ENCODE results near the gene TMEM178B.

DNA sequence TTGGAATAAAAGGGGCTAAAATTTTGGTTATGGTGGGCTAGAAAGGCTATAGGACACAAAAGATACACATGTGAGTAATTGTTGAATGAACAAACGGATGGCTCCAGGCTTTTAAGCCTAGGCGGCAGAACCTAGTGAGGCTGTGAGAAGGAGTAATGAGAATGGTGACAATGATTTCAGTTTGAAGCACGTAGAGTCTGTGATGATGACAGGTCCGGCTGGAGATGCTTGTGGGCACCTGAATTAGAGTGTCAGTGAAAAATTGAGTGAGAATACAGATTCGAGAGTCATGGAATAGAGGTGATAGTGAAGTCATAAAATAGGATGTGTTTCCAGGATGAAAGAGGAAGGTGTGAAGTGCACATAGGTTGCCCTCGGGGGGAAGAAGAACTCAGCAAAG, 170.6 kb downstream of the TMEM178B start:
- TF ChIP-seq ZNF768 (tag by site-specific recombination; IDR thresholded peaks at IDR 0.05) (no peak), ZNF747 (tag by site-specific recombination; IDR thresholded peaks at IDR 0.05) (no peak), ZNF274 (IDR thresholded peaks at IDR 0.05; ENCODE audit: low read length) (no peak), ZNF274 (tag by site-specific recombination; IDR thresholded peaks at IDR 0.05; ENCODE audit: borderline replicate concordance) (no peak), ZNF121 (tag by site-specific recombination; IDR thresholded peaks at IDR 0.05) (no peak), CTCF (tag by site-specific recombination; IDR thresholded peaks at IDR 0.05) (no peak), PATZ1 (tag by site-specific recombination; IDR thresholded peaks at IDR 0.05) (no peak), MYNN (tag by site-specific recombination; IDR thresholded peaks at IDR 0.05; ENCODE audit: borderline replicate concordance) (no peak), ZNF658 (tag by site-specific recombination; IDR thresholded peaks at IDR 0.05) (no peak), ZNF18 (tag by site-specific recombination; IDR thresholded peaks at IDR 0.05) (no peak), ZNF629 (tag by site-specific recombination; IDR thresholded peaks at IDR 0.05) (no peak)
